WTC11 (cell line): ENCODE measurements around the gene SUGT1.

ENCODE experiments used
- ATF3 ChIP-seq: sonication (generic); formaldehyde crosslinking; conservative IDR thresholded peaks from 2 replicates; pipeline ENCODE4 v1.8.1; 2022; ENCODE audit warnings: mild to moderate bottlenecking, missing genetic modification reagents
- CBFB ChIP-seq: sonication (generic); formaldehyde crosslinking; IDR thresholded peaks from 2 replicates; pipeline ENCODE4 v1.8.1; 2022; ENCODE audit warnings: mild to moderate bottlenecking, low read depth, missing genetic modification reagents
- CTCF ChIP-seq: fragments of 200-600 bp; IDR thresholded peaks from 2 replicates; pipeline ENCODE4 v1.8.0; 2022; ENCODE audit warnings: antibody characterized with exemption
- ELF4 ChIP-seq: sonication (generic); formaldehyde crosslinking; IDR thresholded peaks from 2 replicates; pipeline ENCODE4 v1.8.1; 2022; ENCODE audit warnings: low read depth, mild to moderate bottlenecking, moderate library complexity, missing genetic modification reagents
- FOXJ3 ChIP-seq: sonication (generic); formaldehyde crosslinking; IDR thresholded peaks from 2 replicates; pipeline ENCODE4 v1.9.0; 2021; ENCODE audit warnings: missing genetic modification reagents, mild to moderate bottlenecking, borderline replicate concordance
- IRF2 ChIP-seq: sonication (generic); formaldehyde crosslinking; IDR thresholded peaks from 2 replicates; pipeline ENCODE4 v1.8.0; 2022; ENCODE audit warnings: low read depth, missing genetic modification reagents, borderline replicate concordance
- JAZF1 ChIP-seq: fragments of 250-450 bp; sonication (Bioruptor Pico); IDR thresholded peaks from 2 replicates; pipeline ENCODE4 v1.9.0; 2021; ENCODE audit warnings: moderate library complexity, mild to moderate bottlenecking, inconsistent platforms
- JUN ChIP-seq: sonication (generic); formaldehyde crosslinking; IDR thresholded peaks from 2 replicates; pipeline ENCODE4 v1.8.0; 2023; ENCODE audit warnings: mild to moderate bottlenecking, missing genetic modification reagents
- MAX ChIP-seq: sonication (generic); formaldehyde crosslinking; IDR thresholded peaks from 2 replicates; pipeline ENCODE4 v1.8.0; 2022; ENCODE audit warnings: mild to moderate bottlenecking, missing genetic modification reagents
- PREB ChIP-seq: sonication (generic); formaldehyde crosslinking; IDR thresholded peaks from 2 replicates; pipeline ENCODE4 v1.8.1; 2022; ENCODE audit warnings: mild to moderate bottlenecking, missing genetic modification reagents, moderate library complexity, borderline replicate concordance
- USF2 ChIP-seq: sonication (generic); formaldehyde crosslinking; IDR thresholded peaks from 2 replicates; pipeline ENCODE4 v1.8.1; 2023; ENCODE audit warnings: mild to moderate bottlenecking, missing genetic modification reagents, moderate library complexity
- ZBTB43 ChIP-seq: sonication (generic); formaldehyde crosslinking; IDR thresholded peaks from 2 replicates; pipeline ENCODE4 v1.8.1; 2023; ENCODE audit warnings: mild to moderate bottlenecking, missing genetic modification reagents
- ZNF263 ChIP-seq: sonication (generic); formaldehyde crosslinking; IDR thresholded peaks from 2 replicates; pipeline ENCODE4 v1.8.1; 2022; ENCODE audit warnings: low read depth, mild to moderate bottlenecking, moderate library complexity, missing genetic modification reagents
- ZNF423 ChIP-seq: fragments of 250-450 bp; sonication (Bioruptor Pico); IDR thresholded peaks from 2 replicates; pipeline ENCODE4 v2.1.2; 2022; ENCODE audit warnings: mild to moderate bottlenecking, moderate library complexity

DNA sequence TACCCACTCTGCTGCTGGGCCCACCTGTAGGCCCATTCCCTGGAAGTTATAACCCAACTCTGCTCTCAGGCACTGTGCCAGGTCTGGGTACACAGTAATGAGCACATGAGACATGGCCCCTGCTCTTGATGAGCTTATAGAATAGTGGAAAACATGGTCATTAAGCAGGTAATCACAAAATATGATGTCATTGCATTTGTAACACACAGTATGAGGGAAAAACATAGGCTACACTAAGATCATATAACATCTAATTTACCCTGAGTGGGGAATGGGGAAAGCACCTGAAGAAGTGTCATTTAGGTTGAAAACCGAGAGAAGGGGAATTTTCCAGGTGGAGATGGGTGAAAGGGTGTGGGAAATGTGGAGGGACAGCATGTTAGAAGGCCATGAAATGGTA, 90.9 kb downstream of the SUGT1 start:
- TF ChIP-seq IRF2 (CRISPR knock-in tag), result no peak
- no peak for TF ChIP-seq CTCF
- no peak for TF ChIP-seq JAZF1 (CRISPR knock-in tag)
- no peak for TF ChIP-seq FOXJ3 (CRISPR knock-in tag)
- TF ChIP-seq ATF3 (CRISPR knock-in tag), result no peak
- TF ChIP-seq PREB (CRISPR knock-in tag), result no peak
- TF ChIP-seq ZNF263 (CRISPR knock-in tag), result no peak
- TF ChIP-seq USF2 (CRISPR knock-in tag), result no peak
- no peak for TF ChIP-seq CBFB (CRISPR knock-in tag)
- TF ChIP-seq JUN, result no peak
- no peak for TF ChIP-seq MAX (CRISPR knock-in tag)
- TF ChIP-seq ZNF423 (CRISPR knock-in tag), result no peak
- no peak for TF ChIP-seq ELF4
- TF ChIP-seq ZBTB43, result no peak
